ENCODE measurements around the gene HCRT.

GRCh38 chr17:42159796-42160530 is 25.3 kb downstream of the HCRT start:
- TF ChIP-seq, protein P1, sequence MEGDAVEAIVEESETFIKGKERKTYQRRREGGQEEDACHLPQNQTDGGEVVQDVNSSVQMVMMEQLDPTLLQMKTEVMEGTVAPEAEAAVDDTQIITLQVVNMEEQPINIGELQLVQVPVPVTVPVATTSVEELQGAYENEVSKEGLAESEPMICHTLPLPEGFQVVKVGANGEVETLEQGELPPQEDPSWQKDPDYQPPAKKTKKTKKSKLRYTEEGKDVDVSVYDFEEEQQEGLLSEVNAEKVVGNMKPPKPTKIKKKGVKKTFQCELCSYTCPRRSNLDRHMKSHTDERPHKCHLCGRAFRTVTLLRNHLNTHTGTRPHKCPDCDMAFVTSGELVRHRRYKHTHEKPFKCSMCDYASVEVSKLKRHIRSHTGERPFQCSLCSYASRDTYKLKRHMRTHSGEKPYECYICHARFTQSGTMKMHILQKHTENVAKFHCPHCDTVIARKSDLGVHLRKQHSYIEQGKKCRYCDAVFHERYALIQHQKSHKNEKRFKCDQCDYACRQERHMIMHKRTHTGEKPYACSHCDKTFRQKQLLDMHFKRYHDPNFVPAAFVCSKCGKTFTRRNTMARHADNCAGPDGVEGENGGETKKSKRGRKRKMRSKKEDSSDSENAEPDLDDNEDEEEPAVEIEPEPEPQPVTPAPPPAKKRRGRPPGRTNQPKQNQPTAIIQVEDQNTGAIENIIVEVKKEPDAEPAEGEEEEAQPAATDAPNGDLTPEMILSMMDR (IDR thresholded peaks at IDR 0.05): no peak
- TF ChIP-seq POLR2A (IDR thresholded peaks at IDR 0.05): no peak

Measured in uterus (tissue), 2 donors.